Right lung (tissue), 10 donors: ENCODE data around the gene CD3G. TPM values are rescaled to one million over a fixed set of nuclear protein-coding genes. Genes with fewer than 3 reads are reported as not detected.
"Not testable (repeated sequence)": the region's sequence is repeated elsewhere in the genome, so short reads cannot be mapped to it uniquely, and the experiment has no call there.

Source experiments
- DNase-seq, 2 donors: peaks; one replicate each; pipeline ENCODE4 v3.0.0-alpha.2; 2013
- long read RNA-seq, 8 donors: transcript quantifications; one replicate each; lab custom pipeline, GENCODE V29; 2026
- polyA plus RNA-seq, 5 donors: library from polyadenylated mRNA; unstranded; fragments of 120-200 nt; gene quantifications; one replicate each; pipeline versions ENCODE4 v1.2.1 to v1.2.3, GENCODE V29; 2013; ENCODE audit warnings: inconsistent platforms in 1 of 5, low replicate concordance in 1 of 5; ENCODE audit not compliant: insufficient read length in 5 of 5, insufficient read depth in 1 of 5

CD3G gene
- polyA plus RNA-seq = 1 to 10 TPM in 1 of 5 donors, under 1 TPM in 4; 0.42 to 1.0 (median 0.58) TPM
- long read RNA-seq, donor 1 = 0 reads
- long read RNA-seq, donor 2 = 0 reads
- long read RNA-seq, donor 3 = 0 reads
- long read RNA-seq, donor 4 = 0 reads
- long read RNA-seq, donor 5 = 0 reads
- long read RNA-seq, donor 6 = 0 reads
- long read RNA-seq, donor 7, partial matches to known transcripts = 0 of 1 reads
- long read RNA-seq, donor 7, other reads (novel, unspliced or antisense) = 0 of 1 reads
- long read RNA-seq, donor 8 = 0 reads

DNA sequence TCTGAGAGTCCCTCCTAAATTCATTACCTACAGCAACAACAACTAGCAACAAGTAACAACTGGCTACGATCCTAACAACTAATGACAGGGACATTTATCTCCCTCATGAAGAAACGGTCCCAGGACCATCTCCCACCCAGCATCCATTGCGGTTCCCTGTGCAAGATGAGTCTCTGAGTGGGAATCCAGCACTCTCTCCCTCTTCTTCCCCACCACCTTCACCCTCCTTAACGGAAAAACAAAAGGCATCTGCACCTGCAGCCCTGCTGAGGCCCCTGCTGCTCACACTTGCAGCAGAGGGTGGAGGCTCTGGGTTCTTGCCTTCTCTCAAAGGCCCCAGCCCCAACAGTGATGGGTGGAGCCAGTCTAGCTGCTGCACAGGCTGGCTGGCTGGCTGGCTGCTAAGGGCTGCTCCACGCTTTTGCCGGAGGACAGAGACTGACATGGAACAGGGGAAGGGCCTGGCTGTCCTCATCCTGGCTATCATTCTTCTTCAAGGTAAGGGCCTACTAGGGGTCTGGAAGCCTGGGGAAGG, at the start of gene CD3G:
TSS of gene CD3G (plus strand) at position 364 of the 535 bp plus-strand sequence. CDS start at position 444, 80 bp downstream.
- DNase-seq = no peak

DNA sequence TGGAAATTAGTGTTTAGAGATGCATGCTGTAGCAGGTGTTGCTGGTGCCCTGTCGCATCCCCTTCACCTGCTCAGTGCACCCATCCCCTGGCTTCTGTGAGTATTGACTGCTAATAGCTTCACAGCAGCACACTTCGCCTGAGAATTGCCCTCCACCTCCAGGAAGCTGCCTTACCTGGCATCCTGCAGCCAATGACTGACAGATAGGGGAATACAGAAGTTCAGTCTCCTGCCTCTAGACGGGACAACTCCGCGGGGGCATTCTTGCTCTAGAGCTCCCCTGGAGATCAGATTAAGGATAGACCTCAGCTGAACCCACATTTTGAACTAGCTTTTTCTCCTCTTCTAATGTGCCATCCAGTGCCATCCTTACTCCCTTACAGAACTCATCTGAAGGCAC, 48.9 kb upstream of the CD3G start:
- no peak for DNase-seq

GRCh38 chr11:118295815-118296454, 48.2 kb upstream of the CD3G start:
- no peak for DNase-seq

GRCh38 chr11:118301600-118302195, 42.4 kb upstream of the CD3G start:
- no peak for DNase-seq

GRCh38 chr11:118304227-118304567, 39.9 kb upstream of the CD3G start:
- DNase-seq = no peak

DNA sequence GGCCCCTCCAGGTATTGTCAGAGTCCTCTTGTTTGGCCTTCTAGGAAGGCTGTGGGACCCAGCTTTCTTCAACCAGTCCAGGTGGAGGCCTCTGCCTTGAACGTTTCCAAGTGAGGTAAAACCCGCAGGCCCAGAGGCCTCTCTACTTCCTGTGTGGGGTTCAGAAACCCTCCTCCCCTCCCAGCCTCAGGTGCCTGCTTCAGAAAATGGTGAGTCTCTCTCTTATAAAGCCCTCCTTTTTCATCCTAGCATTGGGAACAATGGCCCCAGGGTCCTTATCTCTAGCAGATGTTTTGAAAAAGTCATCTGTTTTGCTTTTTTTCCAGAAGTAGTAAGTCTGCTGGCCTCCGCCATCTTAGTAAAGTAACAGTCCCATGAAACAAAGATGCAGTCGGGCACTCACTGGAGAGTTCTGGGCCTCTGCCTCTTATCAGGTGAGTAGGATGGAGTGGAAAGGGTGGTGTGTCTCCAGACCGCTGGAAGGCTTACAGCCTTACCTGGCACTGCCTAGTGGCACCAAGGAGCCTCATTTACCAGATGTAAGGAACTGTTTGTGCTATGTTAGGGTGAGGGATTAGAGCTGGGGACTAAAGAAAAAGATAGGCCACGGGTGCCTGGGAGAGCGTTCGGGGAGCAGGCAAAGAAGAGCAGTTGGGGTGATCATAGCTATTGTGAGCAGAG, 39.4 kb upstream of the CD3G start, which contains the start of gene CD3E:
TSS of gene CD3E (plus strand) at position 163 of the 681 bp plus-strand sequence. CDS start at position 386, 223 bp downstream.
- no peak for DNase-seq

- no peak for DNase-seq
These were observed 38.4 kb upstream of the CD3G start for GRCh38 chr11:118305726-118306125.

GRCh38 chr11:118306556-118306955, 37.6 kb upstream of the CD3G start:
- no peak for DNase-seq

GRCh38 chr11:118308995-118309528, 35.1 kb upstream of the CD3G start:
- DNase-seq = not testable (repeated sequence)

DNA sequence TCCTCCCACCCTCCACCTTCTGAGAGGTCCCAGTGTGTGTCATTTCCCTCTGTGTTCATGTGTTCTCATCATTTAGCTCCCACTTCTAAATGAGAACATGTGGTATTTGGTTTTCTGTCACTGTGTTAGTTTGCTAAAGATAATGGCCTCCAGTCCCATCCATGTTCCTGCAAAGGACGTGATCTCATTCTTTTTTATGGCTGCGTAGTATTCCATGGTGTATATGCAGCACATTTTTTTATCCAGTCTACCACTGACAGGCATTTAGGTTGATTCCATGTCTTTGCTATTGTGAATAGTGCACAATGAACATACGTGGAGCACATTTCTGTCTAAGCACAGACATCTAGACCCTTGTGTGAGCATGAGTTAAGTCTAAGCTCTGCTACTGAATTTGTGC, 33.9 kb upstream of the CD3G start:
- DNase-seq = no peak

DNA sequence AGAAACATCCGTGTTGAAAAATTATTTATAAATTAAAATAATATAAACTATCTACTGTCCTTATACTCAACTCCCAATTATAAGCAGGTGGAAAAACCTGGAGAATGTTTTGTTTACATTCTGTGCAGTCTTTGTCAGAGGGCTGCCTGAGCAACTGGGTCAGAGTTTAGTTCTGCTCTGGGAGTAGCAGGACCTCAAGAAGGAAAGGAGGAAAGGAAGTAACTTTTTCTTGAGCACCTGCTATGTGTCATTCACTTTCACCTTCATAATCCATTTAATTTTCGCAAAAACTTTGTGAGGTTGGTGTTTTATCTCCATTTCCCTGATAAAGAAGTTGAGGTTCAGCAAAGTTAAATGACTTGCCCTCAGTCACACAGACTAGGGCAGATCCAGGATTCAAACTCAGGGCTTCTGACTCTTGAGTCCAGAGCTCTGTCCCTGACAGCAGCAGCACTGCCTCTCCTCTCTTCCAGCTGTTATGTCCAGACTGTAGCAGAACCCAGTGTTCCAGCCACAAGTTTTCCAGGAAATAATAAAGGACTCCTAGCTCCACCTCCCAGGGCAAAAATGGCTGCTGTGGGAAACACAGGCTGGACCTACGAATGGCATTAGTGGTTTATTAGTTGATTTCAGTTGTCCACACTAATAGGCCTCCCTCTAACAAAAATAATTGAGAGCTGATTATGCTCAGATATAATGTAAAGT, 33.2 kb upstream of the CD3G start:
- DNase-seq = no peak

- no peak for DNase-seq
These were observed 32.6 kb upstream of the CD3G start for GRCh38 chr11:118311518-118311917.

DNA sequence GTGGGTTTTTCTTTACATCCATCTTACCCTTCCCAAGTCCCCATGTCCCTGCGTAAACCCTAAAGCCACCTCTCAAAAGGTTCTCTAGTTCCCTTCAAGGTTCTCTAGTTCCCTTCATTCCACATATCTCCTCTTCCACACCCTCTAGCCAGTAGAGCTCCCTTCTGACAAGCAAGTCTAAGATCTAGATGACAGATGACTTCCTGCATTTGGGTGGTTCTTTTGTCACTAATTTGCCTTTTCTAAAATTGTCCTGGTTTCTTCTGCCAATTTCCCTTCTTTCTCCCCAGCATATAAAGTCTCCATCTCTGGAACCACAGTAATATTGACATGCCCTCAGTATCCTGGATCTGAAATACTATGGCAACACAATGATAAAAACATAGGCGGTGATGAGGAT, 31.8 kb upstream of the CD3G start:
- no peak for DNase-seq

GRCh38 chr11:118313242-118313641, 30.9 kb upstream of the CD3G start:
- DNase-seq = no peak

- no peak for DNase-seq
These were observed 29.1 kb upstream of the CD3G start for GRCh38 chr11:118314988-118315411.

DNA sequence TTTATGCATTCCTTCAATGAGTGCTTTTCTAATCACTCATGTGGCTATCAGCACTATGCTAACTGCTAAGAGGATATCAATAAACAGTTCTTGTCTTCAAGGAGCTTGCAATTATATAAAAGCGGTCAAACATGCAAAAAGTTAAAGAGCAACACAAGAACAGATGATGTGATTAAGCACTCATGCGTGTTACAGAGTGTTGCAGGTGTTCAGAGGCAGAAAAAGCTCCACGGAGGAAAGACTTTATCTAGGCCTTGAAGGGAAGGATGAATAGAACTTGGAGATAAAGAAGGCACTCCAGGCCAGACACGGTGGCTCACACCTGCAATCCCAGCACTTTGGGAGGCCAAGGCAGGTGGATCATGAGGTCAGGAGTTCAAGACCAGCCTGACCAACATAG, 26.0 kb upstream of the CD3G start:
- DNase-seq = no peak

DNA sequence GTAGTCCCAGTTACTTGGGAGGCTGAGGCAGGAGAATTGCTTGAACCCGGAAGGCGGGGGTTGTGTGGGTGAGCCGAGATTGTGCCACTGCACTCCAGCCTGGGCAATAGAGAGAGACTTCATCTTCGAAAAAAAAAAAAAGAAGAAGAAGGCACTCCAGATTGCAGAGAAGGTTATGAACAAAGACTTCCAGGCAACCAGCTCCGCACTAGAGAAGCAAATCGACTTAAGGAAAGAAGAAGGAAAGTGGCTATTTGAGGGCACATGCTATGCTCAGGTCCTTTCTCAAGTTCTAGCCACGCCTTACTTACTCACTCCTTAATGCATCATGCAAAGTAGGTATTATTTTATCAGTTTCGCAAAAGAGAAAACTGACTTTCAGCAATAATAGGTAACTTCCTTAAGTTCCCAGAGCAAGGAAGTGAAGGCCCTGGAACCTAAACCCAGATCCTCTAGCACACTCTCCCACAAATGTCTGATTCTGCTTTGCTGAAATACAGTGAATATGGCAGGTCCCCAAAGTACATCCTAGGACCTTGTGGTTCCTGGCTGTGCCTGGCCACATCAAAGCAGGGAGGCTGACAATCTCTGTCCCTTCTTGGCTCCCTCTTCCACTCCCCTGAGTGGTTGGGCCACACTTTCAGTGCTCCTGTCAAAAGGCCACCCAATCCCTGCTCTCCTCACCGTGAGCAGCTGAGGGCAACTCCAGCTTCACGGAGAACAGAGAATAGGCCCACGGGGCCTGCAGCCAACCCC, 25.4 kb upstream of the CD3G start:
- DNase-seq = no peak

DNA sequence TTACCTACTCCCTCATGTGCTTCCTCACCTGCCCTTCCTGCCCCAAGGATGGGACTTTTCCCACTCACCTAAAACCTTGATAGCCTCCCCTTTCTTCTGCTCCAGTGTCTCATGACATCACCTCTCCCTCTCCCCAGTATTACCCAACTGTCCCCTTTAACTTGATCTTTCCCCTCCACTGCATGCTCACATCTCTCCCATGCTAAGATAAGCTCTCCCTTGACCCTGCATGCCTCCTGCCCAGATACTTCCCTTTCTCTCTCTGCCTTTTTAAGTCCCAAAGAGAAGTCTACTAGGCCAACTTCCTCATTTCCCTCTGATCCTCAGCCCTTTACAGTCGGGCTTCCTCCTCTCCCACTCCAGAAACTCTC, 24.8 kb upstream of the CD3G start:
- no peak for DNase-seq

GRCh38 chr11:118320515-118320914, 23.6 kb upstream of the CD3G start:
- DNase-seq = no peak

- DNase-seq = no peak
These were observed 22.6 kb upstream of the CD3G start for GRCh38 chr11:118321386-118322082.
